Mesodermal cell (in vitro differentiated cells): Measurements from ENCODE around the gene STC2.

Source experiments
- H3K27ac ChIP-seq: 2 replicates; pipeline ENCODE4 v1.7.0; 2013; ENCODE audit warnings: mild to moderate bottlenecking, low read depth, low read length, moderate library complexity; ENCODE audit not compliant: severe bottlenecking
- H3K36me3 ChIP-seq: 2 replicates; pipeline ENCODE4 v1.7.1; 2013; ENCODE audit warnings: mild to moderate bottlenecking, low read length, moderate library complexity; ENCODE audit not compliant: control insufficient read depth, insufficient read depth
- H3K4me1 ChIP-seq: one replicate; pipeline ENCODE4 v1.7.1; 2013; ENCODE audit warnings: mild to moderate bottlenecking, low read length; ENCODE audit not compliant: insufficient read depth, control insufficient read depth, poor library complexity, severe bottlenecking
- H3K4me3 ChIP-seq: 2 replicates; pipeline ENCODE4 v1.7.0; 2013; ENCODE audit warnings: low read length, control low read depth, mild to moderate bottlenecking; ENCODE audit not compliant: insufficient read depth, poor library complexity, severe bottlenecking; ENCODE audit errors: extremely low read depth
- H3K9me3 ChIP-seq: 2 replicates; pipeline ENCODE4 v1.7.1; 2013; ENCODE audit warnings: mild to moderate bottlenecking, low read length, moderate library complexity; ENCODE audit not compliant: control insufficient read depth
- WGBS, 2 experiments: methylation state at CpG; one replicate each; pipeline ENCODE4 v1.1.5; 2013; ENCODE audit warnings: missing lambda C conversion rate in 2 of 2; ENCODE audit not compliant: insufficient coverage in 2 of 2; 5-methylcytosine and 5-hydroxymethylcytosine counted together

STC2 gene

DNA sequence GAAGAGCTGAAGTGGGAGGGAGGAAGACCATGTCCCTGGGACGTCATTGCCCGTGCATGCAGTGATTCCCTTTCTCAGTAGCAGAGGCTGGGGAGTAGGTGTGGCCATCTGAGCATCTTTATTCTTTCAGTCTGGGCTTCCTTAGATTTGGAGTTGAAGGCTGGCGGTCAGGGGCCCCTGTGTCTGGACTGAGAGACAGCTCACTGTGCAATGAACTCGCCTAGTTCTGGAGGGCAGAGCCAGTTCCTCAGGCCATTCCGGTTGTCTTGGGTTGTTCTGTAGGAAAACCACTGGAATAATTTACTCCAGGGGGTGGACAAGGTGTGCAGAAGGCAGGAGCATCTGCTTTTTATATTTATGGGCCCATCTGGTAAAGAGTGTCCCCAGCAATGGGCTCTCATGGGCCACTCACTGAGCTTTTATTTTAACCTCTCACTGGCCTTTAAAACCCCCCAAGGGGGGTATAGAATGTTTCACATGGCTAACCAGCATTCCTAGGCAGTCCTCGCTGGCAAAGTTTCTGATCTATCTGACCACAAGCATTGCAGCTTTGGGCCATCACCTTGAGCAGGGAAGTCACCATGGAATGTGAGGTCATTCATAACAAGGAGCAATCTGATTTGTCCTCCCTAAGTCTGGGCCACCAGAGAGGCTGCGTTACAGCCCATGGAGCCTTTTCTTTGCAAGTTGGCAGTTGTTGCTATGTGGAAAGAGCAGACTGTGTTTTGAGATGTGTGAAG lies 9.2 kb downstream of the STC2 start:
- Histone ChIP-seq H3K9me3 (no peaks in the 10 kb centered on the region), H3K36me3 (peaks cover 64% of the 10 kb centered on the region), H3K4me1 (peaks cover 30% of the 10 kb centered on the region), H3K4me3 (no peak overlapping the region), H3K27ac (no peak overlapping the region)
- WGBS, 2 experiments: 83 to 91% methylated on average over 7 of the region's 7 CpGs

DNA sequence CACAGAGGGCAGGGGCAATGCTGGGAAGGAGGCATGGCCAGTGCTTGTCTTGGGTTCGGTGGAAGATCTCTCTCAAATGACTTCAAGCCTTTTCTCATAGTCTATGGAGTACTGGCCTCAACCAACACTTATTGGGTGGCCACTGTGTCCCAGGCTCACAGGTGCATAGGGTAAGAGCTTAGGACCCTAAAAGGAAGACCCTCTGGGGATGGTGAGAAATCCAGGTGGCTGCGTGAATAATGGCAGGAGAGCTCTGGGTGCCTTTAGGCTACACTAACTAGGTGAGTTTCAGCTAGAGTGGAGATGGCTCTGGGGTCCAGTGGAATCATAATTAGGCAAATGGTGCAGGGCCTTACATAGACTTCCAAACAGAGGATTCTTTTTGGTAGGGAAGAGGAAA lies 9.9 kb downstream of the STC2 start:
- no peak overlapping the region for H3K4me3 ChIP-seq
- H3K27ac ChIP-seq: no peak overlapping the region
- H3K36me3 ChIP-seq: peaks cover 57% of the 10 kb centered on the region
- peaks cover 30% of the 10 kb centered on the region for H3K4me1 ChIP-seq
- 86 to 97% methylated on average over 2 of the region's 2 CpGs for WGBS, 2 experiments
- H3K9me3 ChIP-seq: no peaks in the 10 kb centered on the region

DNA sequence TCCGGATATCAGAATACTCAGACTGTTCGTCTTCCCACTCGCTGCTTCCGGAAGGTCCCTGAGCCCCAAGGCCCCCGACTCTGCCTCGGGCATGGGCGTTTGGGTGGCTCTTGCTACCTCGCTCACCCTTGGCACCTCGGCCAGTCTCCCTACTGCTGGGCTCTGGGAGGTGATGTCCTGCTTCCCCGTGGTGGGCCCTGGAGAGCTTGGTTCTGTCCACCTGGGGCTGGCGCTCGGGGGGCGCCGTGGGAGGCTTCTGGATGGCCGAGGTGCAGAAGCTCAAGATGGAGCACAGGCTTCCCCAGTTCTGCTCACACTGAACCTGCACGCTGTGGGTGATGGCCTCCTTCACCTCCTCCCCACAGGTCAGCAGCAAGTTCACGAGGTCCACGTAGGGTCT lies 10.4 kb downstream of the STC2 start:
- Histone ChIP-seq H3K4me1 (peaks cover 30% of the 10 kb centered on the region), H3K9me3 (no peaks in the 10 kb centered on the region), H3K4me3 (no peak overlapping the region), H3K27ac (no peak overlapping the region), H3K36me3 (peaks cover 52% of the 10 kb centered on the region)
- WGBS, 2 experiments: 88 to 95% methylated on average over 13 to 15 of the region's 18 CpGs

DNA sequence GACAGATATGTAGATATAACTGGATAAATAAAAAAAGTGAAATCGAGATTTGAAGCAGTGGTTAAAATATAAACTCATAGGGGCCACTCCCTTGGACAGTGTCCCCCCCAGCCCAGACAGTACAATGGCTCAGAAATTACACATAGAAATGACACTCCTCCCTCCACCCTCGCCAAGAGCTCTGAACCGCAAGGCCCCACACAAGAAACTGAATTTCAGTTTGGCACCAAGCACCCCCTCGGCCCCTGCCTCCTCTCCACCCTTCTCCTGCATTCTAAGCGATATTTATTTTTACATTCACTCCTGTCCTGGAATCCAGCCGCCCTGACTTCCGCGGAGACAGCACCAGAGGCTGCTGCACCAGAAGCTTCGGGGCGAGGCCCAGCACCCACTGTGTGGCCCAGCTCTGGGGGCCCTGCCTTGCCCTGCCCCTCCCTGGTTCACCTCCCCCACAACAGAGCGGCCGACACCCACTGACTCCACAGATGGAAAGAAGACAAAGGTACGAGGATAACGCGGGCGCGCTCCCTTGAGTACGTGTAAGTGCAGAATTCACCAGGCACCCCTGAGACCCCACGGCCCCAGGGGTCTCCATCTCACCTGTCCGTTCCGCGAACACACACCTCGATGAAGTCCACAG lies 11.0 kb downstream of the STC2 start:
- H3K4me1 ChIP-seq: peaks cover 30% of the 10 kb centered on the region
- H3K9me3 ChIP-seq: no peaks in the 10 kb centered on the region
- H3K36me3 ChIP-seq: peaks cover 46% of the 10 kb centered on the region
- no peak overlapping the region for H3K4me3 ChIP-seq
- no peak overlapping the region for H3K27ac ChIP-seq
- WGBS, 2 experiments: 93 to 96% methylated on average over 7 to 18 of the region's 23 CpGs

DNA sequence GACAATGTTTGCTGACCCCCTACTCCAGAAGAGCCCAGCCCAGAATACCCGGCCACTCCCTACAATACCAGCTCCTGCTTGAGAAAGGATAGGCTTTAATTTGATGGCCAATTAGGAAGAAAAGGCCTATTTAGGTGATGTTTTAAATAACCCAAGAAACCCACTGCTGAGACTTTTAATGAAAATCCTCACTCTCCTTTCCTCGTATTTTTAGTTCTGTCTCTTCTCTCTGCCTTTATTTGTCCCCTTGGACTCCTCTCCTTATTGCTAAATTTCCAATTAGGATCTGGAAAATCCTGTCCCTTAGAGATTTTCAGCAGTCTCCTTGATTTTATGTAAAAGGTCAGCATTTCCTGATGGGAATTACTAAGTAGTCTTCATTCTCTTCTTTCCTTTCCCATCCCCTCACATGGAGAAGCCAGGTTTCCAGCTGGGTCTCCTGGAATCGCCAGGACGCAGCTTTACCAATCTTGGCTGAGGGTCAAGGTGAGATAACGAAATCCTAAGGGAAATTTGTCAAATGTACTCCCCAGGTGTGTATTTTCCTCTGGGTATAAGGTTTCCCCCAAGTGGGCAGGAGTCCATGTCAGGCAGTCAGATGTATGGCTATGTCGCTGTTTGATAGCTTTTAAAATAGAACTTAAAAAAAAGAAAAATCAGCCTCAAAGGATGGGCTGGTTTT lies 11.7 kb downstream of the STC2 start:
- H3K4me1 ChIP-seq: peaks cover 30% of the 10 kb centered on the region

DNA sequence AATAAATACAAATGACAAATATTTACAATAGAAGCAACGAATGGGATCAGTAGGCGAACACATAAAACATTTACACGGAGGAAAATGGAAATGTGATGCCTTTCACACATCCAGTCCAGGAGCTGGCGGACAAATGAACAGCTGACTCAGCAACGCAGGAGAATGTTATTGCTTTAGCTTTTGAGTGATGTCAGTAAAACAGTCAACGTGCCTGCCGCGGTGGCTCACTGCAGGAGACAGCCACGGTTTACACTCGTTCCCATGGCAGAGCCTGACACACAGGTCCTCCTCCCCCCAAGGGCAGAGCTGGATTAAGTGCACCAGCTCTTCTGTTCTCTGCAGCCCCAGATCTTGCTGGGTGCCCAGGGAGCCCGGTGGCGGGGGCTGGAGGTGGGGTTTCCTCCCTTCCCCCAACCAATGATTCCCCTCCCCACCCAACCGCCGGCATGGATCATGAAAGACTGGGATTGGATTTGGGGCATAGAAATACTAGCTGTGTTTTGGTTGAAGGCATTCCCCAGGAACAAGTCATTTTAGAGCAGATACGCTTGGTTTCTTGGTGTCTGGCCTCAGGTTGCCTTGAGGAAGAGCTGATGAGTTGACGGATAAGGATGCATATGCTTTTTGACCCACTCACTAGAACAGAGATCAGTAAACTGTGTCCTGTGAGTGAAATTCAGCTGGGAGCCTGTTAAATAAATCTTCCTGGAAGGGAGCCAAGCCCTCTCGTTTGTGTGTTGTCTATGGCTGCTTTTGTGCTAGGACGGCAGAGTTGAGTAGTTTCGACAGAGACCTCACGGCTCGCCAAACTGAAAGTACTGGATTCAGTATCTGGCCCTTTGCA lies 12.5 kb downstream of the STC2 start:
- Histone ChIP-seq H3K4me1 (peaks cover 32% of the 10 kb centered on the region), H3K9me3 (no peaks in the 10 kb centered on the region), H3K27ac (peak overlapping the region; percentile 78), H3K4me3 (no peak overlapping the region), H3K36me3 (peaks cover 31% of the 10 kb centered on the region)
- WGBS, 2 experiments: 61 to 74% methylated on average over 9 to 16 of the region's 21 CpGs

More for the DNA sequence above, 11.7 kb downstream of the STC2 start:
- WGBS, 2 experiments: 75 to 76% methylated on average over 2 to 3 of the region's 6 CpGs
- H3K9me3 ChIP-seq: no peaks in the 10 kb centered on the region
- peaks cover 38% of the 10 kb centered on the region for H3K36me3 ChIP-seq
- no peak overlapping the region for H3K4me3 ChIP-seq
- peak overlapping the region; percentile 78 for H3K27ac ChIP-seq

DNA sequence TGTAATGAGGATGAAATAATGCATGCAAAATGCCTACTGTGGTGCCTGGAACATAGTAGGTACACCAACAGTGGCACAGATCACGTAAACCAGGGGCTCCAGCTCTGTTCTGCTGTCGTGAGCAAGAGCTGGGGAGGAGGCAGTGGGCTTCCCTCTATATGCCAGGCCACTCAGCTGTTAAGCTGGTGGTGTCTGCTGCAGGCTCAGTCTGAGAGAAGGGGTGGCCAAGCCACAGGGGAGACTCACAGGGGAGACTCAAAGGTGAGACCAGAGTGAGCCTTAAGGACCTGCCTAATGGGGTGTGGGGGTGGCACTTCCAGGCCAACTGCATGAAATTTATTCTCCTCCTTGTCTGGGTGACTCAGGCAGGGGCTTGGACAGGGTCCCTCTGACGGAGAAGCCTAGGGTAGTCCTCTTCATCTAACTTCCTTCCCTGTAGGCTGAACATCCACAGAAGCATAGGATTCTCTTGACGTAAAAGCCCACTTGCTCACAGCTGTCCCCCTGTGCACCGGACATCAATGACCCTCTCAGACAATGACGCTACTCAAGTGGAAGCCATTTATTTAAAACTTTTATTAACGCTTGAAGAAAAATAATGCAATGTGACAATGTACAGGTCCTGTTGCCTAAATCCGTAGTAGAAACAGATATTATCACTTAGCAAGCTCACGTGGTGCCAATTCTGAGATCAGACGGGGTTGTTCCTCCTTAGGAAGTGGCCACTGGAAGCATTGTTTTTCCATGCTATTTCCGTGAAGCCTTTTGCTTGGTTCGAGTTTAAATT lies 13.9 kb downstream of the STC2 start:
- Histone ChIP-seq H3K9me3 (no peaks in the 10 kb centered on the region), H3K4me1 (peaks cover 27% of the 10 kb centered on the region), H3K36me3 (peaks cover 17% of the 10 kb centered on the region), H3K4me3 (no peak overlapping the region), H3K27ac (no peak overlapping the region)
- 91 to 92% methylated on average over 8 to 9 of the region's 12 CpGs for WGBS, 2 experiments

DNA sequence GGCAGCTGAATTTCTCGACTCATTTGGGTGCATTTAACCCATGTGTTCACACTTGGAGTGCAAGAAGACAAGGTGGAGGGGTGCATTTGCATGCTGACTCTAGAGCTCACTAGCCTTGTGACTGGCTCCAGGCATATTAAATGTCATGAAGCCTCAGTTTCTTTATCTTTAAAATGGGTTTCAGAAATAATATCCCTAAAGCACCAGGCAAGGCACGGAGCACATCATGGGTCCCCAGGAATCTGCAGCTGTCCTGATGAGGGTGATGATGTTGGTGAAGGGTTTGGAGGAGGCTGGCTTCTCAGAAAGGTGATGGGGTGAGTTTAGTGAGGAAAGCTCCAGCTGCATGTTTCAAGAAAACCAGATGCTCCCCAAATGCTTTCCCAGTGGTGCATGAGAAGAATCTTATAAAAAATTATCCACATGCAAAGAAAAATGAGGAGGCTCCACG lies 14.8 kb downstream of the STC2 start:
- H3K9me3 ChIP-seq: peaks cover 1% of the 10 kb centered on the region
- WGBS, 2 experiments: 77 to 93% methylated on average over 2 to 3 of the region's 3 CpGs
- H3K4me1 ChIP-seq: peaks cover 24% of the 10 kb centered on the region
- H3K36me3 ChIP-seq: peaks cover 7% of the 10 kb centered on the region
- H3K4me3 ChIP-seq: no peak overlapping the region
- H3K27ac ChIP-seq: no peak overlapping the region

DNA sequence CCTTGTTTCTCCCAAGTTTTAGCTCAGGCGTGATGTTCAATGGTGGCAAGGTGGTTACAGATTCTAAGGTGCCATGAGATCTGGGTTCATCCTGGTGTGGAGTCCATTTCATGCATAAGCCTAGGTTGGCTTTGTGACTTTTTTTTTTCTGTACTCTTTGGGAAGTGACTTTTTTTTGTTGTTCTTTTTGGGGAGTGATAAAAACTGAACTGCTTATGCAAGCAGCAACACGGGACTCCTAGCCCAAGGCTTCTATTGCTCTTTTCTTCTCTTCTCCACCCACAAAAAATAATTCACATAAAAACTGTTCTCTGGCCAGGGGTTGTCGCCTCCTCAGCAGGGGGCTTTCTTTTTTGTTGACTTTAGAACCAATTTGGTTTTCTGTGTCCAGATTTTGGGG lies 15.4 kb downstream of the STC2 start:
- H3K36me3 ChIP-seq: peaks cover 2% of the 10 kb centered on the region
- H3K4me1 ChIP-seq: peaks cover 24% of the 10 kb centered on the region
- H3K27ac ChIP-seq: no peak overlapping the region
- WGBS, 2 experiments: 71 to 100% methylated on average over 1 to 2 of the region's 3 CpGs
- H3K4me3 ChIP-seq: no peak overlapping the region
- peaks cover 7% of the 10 kb centered on the region for H3K9me3 ChIP-seq
